ENCODE measurements around the gene ME3. TPM values are rescaled to one million over a fixed set of nuclear protein-coding genes. Genes with fewer than 3 reads are reported as not detected.

Gene ME3
- total RNA-seq, 3 donors from 2014 or later (not counting 1 experiment from before 2014, with no cell fraction given) = 5.2 to 7.5 (median 6.9) TPM

DNA sequence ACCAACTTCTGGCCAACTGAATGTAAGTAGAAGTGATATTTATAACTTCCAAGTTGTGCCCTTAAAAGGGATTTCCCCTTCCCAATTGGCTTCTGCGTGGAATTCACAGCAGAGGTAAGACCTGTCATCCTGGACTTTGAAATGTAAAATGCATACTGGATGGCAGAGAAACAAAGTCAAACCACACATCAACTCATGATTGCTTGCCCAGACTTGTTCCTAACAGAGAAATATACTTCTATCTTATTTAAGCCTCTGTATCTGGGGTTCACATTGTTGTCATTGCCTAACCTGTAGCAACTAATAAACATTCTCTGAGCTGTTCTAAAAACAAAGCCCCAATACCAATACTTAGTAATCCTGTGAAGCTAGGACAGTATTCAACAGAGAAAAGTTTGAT lies 6.2 kb downstream of the ME3 start:
- Mint-ChIP-seq H3K36me3 (no peaks in the 10 kb centered on the region), H3K4me3 (no peak overlapping the region), H3K27me3 (ENCODE audit: low read depth in 2 of 2) (peaks cover 16 to 19% of the 10 kb centered on the region in 2 donors), H3K9me3 (no peaks in the 10 kb centered on the region), H3K27ac (no peak overlapping the region), H3K4me1 (peaks cover 2 to 3% of the 10 kb centered on the region in 2 donors)
- WGBS (ENCODE audit: insufficient coverage) = 71% methylated on average over 1 of the region's 1 CpG
- intact Hi-C loops (cut with micrococcal nuclease) = no loop called here
- Histone ChIP-seq H3K4me1 (ENCODE audit: control insufficient read depth, insufficient read depth, low read length) (peaks cover 4% of the 10 kb centered on the region), H3K9me3 (ENCODE audit: control insufficient read depth, insufficient read depth, low read length) (no peaks in the 10 kb centered on the region), H3K36me3 (ENCODE audit: control insufficient read depth, insufficient read depth, low read length) (no peaks in the 10 kb centered on the region), H3K27me3 (ENCODE audit: control insufficient read depth, insufficient read depth, low read length) (no peaks in the 10 kb centered on the region), H3K27ac (ENCODE audit: low read length) (no peak overlapping the region), H3K4me3 (ENCODE audit: low read length) (no peak overlapping the region)
- TF ChIP-seq, protein P1, sequence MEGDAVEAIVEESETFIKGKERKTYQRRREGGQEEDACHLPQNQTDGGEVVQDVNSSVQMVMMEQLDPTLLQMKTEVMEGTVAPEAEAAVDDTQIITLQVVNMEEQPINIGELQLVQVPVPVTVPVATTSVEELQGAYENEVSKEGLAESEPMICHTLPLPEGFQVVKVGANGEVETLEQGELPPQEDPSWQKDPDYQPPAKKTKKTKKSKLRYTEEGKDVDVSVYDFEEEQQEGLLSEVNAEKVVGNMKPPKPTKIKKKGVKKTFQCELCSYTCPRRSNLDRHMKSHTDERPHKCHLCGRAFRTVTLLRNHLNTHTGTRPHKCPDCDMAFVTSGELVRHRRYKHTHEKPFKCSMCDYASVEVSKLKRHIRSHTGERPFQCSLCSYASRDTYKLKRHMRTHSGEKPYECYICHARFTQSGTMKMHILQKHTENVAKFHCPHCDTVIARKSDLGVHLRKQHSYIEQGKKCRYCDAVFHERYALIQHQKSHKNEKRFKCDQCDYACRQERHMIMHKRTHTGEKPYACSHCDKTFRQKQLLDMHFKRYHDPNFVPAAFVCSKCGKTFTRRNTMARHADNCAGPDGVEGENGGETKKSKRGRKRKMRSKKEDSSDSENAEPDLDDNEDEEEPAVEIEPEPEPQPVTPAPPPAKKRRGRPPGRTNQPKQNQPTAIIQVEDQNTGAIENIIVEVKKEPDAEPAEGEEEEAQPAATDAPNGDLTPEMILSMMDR (IDR thresholded peaks at IDR 0.05) = no peak
- DNase-seq (no peak), ATAC-seq (no peak)

DNA sequence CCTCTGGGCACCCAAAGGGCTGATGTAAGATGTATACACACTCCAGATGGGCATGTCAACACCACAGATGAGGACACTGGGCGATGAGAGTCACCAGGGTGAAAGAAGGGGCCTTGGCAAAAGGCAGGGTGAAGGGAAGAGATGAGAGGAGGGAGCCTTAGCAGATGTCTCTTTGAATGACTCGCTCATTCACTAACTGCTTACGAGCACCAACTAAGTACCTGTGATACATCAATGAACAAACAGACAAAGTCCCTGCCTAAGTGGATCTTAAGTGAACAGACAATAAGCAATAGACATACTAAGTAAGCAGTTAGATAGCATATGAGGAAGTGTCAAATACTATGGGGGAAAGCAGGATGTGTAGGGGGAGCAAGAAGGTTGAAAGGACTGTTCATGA lies 7.5 kb downstream of the ME3 start:
- no peaks in the 10 kb centered on the region for H3K4me1 ChIP-seq (ENCODE audit: control insufficient read depth, insufficient read depth, low read length)
- H3K9me3 ChIP-seq (ENCODE audit: control insufficient read depth, insufficient read depth, low read length) = no peaks in the 10 kb centered on the region
- intact Hi-C loops (cut with micrococcal nuclease) = no loop called here
- TF ChIP-seq, protein P1 (IDR thresholded peaks at IDR 0.05) = no peak
- H3K27ac Mint-ChIP-seq = no peak overlapping the region
- H3K36me3 Mint-ChIP-seq = no peaks in the 10 kb centered on the region
- no peaks in the 10 kb centered on the region for H3K36me3 ChIP-seq (ENCODE audit: control insufficient read depth, insufficient read depth, low read length)
- no peak overlapping the region for H3K27ac ChIP-seq (ENCODE audit: low read length)
- no peaks in the 10 kb centered on the region for H3K27me3 ChIP-seq (ENCODE audit: control insufficient read depth, insufficient read depth, low read length)
- DNase-seq (no peak), ATAC-seq (no peak)
- no peaks in the 10 kb centered on the region for H3K4me1 Mint-ChIP-seq
- peaks cover 13 to 15% of the 10 kb centered on the region in 2 donors for H3K27me3 Mint-ChIP-seq (ENCODE audit: low read depth in 2 of 2)
- H3K4me3 Mint-ChIP-seq = no peak overlapping the region
- WGBS (ENCODE audit: insufficient coverage) = 89% methylated on average over 3 of the region's 3 CpGs
- H3K4me3 ChIP-seq (ENCODE audit: low read length) = no peak overlapping the region
- no peaks in the 10 kb centered on the region for H3K9me3 Mint-ChIP-seq

DNA sequence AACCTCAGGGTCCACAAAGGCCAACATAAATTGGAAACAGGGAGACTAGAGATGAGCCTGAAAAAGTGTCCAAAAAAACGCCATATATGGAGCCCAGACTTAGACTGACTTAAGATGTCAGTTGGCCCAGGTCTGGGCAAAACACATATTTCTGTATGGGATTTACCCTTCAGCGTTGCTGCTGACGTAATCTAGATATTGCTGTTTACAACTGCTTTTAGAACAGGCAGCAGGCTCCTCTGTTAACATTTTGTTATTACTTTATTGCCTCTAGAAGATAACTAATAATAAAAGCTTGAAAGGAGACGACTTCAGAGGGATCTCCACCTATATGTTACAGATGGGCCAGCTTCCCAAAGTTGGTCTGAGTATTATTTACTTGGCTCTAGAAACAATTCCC lies 8.7 kb downstream of the ME3 start:
- no peaks in the 10 kb centered on the region for H3K4me1 ChIP-seq (ENCODE audit: control insufficient read depth, insufficient read depth, low read length)
- Mint-ChIP-seq H3K27ac (no peak overlapping the region), H3K9me3 (no peaks in the 10 kb centered on the region), H3K4me3 (no peak overlapping the region), H3K36me3 (no peaks in the 10 kb centered on the region), H3K27me3 (ENCODE audit: low read depth in 2 of 2) (peaks cover 4 to 8% of the 10 kb centered on the region in 2 donors), H3K4me1 (no peaks in the 10 kb centered on the region)
- ATAC-seq (no peak), DNase-seq (no peak)
- TF ChIP-seq, protein P1 (IDR thresholded peaks at IDR 0.05) = no peak
- H3K36me3 ChIP-seq (ENCODE audit: control insufficient read depth, insufficient read depth, low read length) = no peaks in the 10 kb centered on the region
- H3K9me3 ChIP-seq (ENCODE audit: control insufficient read depth, insufficient read depth, low read length) = no peaks in the 10 kb centered on the region
- no peak overlapping the region for H3K27ac ChIP-seq (ENCODE audit: low read length)
- H3K27me3 ChIP-seq (ENCODE audit: control insufficient read depth, insufficient read depth, low read length) = no peaks in the 10 kb centered on the region
- intact Hi-C loops (cut with micrococcal nuclease) = no loop called here
- 93% methylated on average over 3 of the region's 4 CpGs for WGBS (ENCODE audit: insufficient coverage)
- H3K4me3 ChIP-seq (ENCODE audit: low read length) = no peak overlapping the region

DNA sequence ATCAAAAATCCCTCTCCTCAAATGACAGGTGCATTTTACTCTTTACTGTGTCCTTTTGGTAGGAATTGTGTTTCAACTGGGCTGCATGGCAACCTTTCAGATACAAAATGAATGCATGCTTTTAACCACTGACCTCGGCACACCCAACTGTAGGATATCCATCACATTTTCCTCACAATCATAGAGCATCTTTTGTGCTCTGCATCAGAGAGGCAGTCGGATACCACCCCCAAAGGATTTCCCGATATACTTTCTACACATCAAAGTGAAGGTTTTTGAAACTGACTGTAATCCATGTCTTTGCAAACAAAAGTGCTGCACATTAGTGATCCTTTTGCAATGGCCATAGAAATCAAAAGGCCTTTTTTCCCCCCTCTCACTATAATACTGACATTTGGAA lies 9.1 kb downstream of the ME3 start:
- Mint-ChIP-seq H3K9me3 (no peaks in the 10 kb centered on the region), H3K36me3 (no peaks in the 10 kb centered on the region), H3K27me3 (ENCODE audit: low read depth in 2 of 2) (peaks cover 0 to 8% of the 10 kb centered on the region in 2 donors), H3K27ac (no peak overlapping the region), H3K4me1 (no peaks in the 10 kb centered on the region), H3K4me3 (no peak overlapping the region)
- intact Hi-C loops (cut with micrococcal nuclease) = no loop called here
- H3K4me3 ChIP-seq (ENCODE audit: low read length) = no peak overlapping the region
- 92% methylated on average over 3 of the region's 3 CpGs for WGBS (ENCODE audit: insufficient coverage)
- ATAC-seq = no peak
- DNase-seq = no peak
- no peaks in the 10 kb centered on the region for H3K27me3 ChIP-seq (ENCODE audit: control insufficient read depth, insufficient read depth, low read length)
- no peaks in the 10 kb centered on the region for H3K4me1 ChIP-seq (ENCODE audit: control insufficient read depth, insufficient read depth, low read length)
- no peaks in the 10 kb centered on the region for H3K9me3 ChIP-seq (ENCODE audit: control insufficient read depth, insufficient read depth, low read length)
- TF ChIP-seq, protein P1 (IDR thresholded peaks at IDR 0.05) = no peak
- H3K36me3 ChIP-seq (ENCODE audit: control insufficient read depth, insufficient read depth, low read length) = no peaks in the 10 kb centered on the region
- no peak overlapping the region for H3K27ac ChIP-seq (ENCODE audit: low read length)
